ENCODE results near the gene CLHC1. TPM values are rescaled to one million over a fixed set of nuclear protein-coding genes. Genes with fewer than 3 reads are reported as not detected.

CLHC1 gene
- total and polyA plus RNA-seq, 2 donors (not counting 3 experiments of a cell fraction or from before 2014, with no cell fraction given): 2.4 to 12.3 TPM

DNA sequence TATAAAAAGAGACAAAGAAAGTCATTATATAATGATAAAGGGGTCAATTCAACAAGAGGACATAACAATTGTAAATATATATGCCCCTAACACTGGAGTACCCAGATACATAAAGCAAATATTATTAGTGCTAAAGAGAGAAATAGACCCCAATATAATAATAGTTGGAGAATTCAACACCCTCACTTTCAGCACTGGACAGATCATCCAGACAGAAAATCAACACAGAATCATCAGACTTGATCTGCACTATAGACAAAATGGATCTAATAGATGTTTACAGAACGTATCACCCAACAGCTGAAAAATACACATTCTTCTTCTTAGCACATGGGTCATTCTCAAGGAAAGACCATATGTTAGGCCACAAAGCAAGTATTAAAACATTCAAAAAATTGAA, 31.7 kb downstream of the CLHC1 start:
- intact Hi-C loops (cut with micrococcal nuclease) (no loop called here), dilution Hi-C loops (cut with MboI; ENCODE audit: extremely low pct_ligation_motif_present, low sequenced_read_pairs) (no loop called here)
- Histone ChIP-seq H3K9ac (replicated peaks; ENCODE audit: extremely low read depth, insufficient read depth, low read length) (no peak overlapping the region), H3K9me1 (replicated peaks; ENCODE audit: control insufficient read depth, extremely low read depth, insufficient read depth, low read length) (no peaks in the 10 kb centered on the region), H3K79me2 (ENCODE audit: control insufficient read depth, insufficient read depth, low read length) (no peaks in the 10 kb centered on the region), H2AFZ (ENCODE audit: low read depth, low read length) (no peak overlapping the region), H3K4me2 (ENCODE audit: insufficient read depth, low read length) (no peak overlapping the region), H3K4me1 (ENCODE audit: control insufficient read depth, extremely low read depth, insufficient read depth, low read length) (no peaks in the 10 kb centered on the region), H3K27me3 (ENCODE audit: control insufficient read depth in 2 of 2, insufficient read depth in 2 of 2, low read length in 2 of 2) (no peaks in the 10 kb centered on the region), H3K9me3 (replicated peaks; ENCODE audit: control insufficient read depth, insufficient read depth, low read length) (no peaks in the 10 kb centered on the region), H3K27ac (ENCODE audit: insufficient read depth, low read depth, low read length) (no peak overlapping the region), H3K4me3 (replicated peaks in 1 of 3; ENCODE audit: insufficient read depth in 1 of 3, low read depth in 1 of 3, low read length in 3 of 3) (no peak overlapping the region), H3K36me3 (ENCODE audit: control insufficient read depth in 2 of 2, extremely low read depth in 1 of 2, insufficient read depth in 2 of 2, low read length in 2 of 2) (peaks cover 0 to 2% of the 10 kb centered on the region in 2 experiments), H4K20me1 (replicated peaks; ENCODE audit: control insufficient read depth, extremely low read depth, insufficient read depth, low read length) (no peaks in the 10 kb centered on the region)
- DNase-seq (ENCODE audit: low read depth, low spot score): no peak
- TF ChIP-seq JUN (IDR thresholded peaks at IDR 0.05; ENCODE audit: borderline replicate concordance, insufficient read depth, insufficient read length, low read depth): no peak
- TF ChIP-seq, protein P1, sequence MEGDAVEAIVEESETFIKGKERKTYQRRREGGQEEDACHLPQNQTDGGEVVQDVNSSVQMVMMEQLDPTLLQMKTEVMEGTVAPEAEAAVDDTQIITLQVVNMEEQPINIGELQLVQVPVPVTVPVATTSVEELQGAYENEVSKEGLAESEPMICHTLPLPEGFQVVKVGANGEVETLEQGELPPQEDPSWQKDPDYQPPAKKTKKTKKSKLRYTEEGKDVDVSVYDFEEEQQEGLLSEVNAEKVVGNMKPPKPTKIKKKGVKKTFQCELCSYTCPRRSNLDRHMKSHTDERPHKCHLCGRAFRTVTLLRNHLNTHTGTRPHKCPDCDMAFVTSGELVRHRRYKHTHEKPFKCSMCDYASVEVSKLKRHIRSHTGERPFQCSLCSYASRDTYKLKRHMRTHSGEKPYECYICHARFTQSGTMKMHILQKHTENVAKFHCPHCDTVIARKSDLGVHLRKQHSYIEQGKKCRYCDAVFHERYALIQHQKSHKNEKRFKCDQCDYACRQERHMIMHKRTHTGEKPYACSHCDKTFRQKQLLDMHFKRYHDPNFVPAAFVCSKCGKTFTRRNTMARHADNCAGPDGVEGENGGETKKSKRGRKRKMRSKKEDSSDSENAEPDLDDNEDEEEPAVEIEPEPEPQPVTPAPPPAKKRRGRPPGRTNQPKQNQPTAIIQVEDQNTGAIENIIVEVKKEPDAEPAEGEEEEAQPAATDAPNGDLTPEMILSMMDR (IDR thresholded peaks at IDR 0.05; ENCODE audit: extremely low read depth in 1 of 2, insufficient read depth in 1 of 2, low read depth in 1 of 2, low read length in 2 of 2): no peak
- no peak for TF ChIP-seq MYC (IDR thresholded peaks at IDR 0.05; ENCODE audit: low read depth, low read length)
- no peak for TF ChIP-seq FOS (IDR thresholded peaks at IDR 0.05; ENCODE audit: borderline replicate concordance, insufficient read depth, low read length)
- TF ChIP-seq, protein P2, sequence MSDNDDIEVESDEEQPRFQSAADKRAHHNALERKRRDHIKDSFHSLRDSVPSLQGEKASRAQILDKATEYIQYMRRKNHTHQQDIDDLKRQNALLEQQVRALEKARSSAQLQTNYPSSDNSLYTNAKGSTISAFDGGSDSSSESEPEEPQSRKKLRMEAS (IDR thresholded peaks at IDR 0.05; ENCODE audit: insufficient read depth, insufficient read length): no peak
- TF ChIP-seq GATA2 (IDR thresholded peaks at IDR 0.05; ENCODE audit: insufficient read depth, insufficient read length, low read depth, low read length): no peak
- TF ChIP-seq POLR2AphosphoS5 (IDR thresholded peaks at IDR 0.05; ENCODE audit: insufficient read depth, low read depth, low read length): no peak
- TF ChIP-seq EZH2 (IDR thresholded peaks at IDR 0.05; ENCODE audit: borderline replicate concordance, low read depth, low read length, severe bottlenecking): no peak
- TF ChIP-seq POLR2A (IDR thresholded peaks at IDR 0.05; ENCODE audit: low read depth, low read length): no peak
- ChIA-PET POLR2A (no interaction called here), CTCF (no interaction called here)
- no peak for FAIRE-seq
- no TSS peak for BruUV-seq (replicated peaks)

Data from endothelial cell of umbilical vein (primary cell).